HL-60 (cell line): ENCODE measurements around the gene ITSN1.

Experiments
- DNase-seq, 2 experiments: peaks; one replicate each; pipeline ENCODE4 v3.0.0-alpha.2; 2010 to 2020; ENCODE audit warnings: low read depth in 1 of 2, low spot score in 1 of 2
- H3K27ac ChIP-seq: fragments of 250-450 bp; sonication (Bioruptor Pico); replicated peaks from 2 replicates; pipeline ENCODE4 v1.5.1; 2020; ENCODE audit warnings: mild to moderate bottlenecking, moderate library complexity
- H3K27me3 ChIP-seq: fragments of 250-450 bp; sonication (Bioruptor Pico); 2 replicates; pipeline ENCODE4 v1.5.1; 2021; ENCODE audit warnings: mild to moderate bottlenecking, moderate library complexity; ENCODE audit not compliant: insufficient read depth, poor library complexity, severe bottlenecking
- H3K4me3 ChIP-seq: replicated peaks from 2 replicates; pipeline ENCODE4 v1.5.1; 2011; ENCODE audit warnings: mild to moderate bottlenecking, control low read depth, low read length; ENCODE audit not compliant: insufficient read depth
- CTCF ChIP-seq: IDR thresholded peaks from one replicate; pipeline ENCODE4 v1.5.1; 2011; ENCODE audit warnings: low read length, control low read depth, inconsistent platforms; ENCODE audit not compliant: insufficient read depth
- GABPA ChIP-seq: IDR thresholded peaks from 2 replicates; pipeline ENCODE4 v1.6.1; 2012; ENCODE audit warnings: low read depth
- POLR2AphosphoS5 ChIP-seq: IDR thresholded peaks from 2 replicates; pipeline ENCODE4 v1.6.1; 2012; ENCODE audit warnings: low read depth
- SPI1 ChIP-seq: IDR thresholded peaks from 2 replicates; pipeline ENCODE4 v1.6.1; 2012; ENCODE audit warnings: low read depth, mild to moderate bottlenecking, borderline replicate concordance
- TF ChIP-seq, protein P1 (sequence below): IDR thresholded peaks from 2 replicates; pipeline ENCODE4 v1.6.1; 2012; ENCODE audit warnings: low read depth; ENCODE audit not compliant: insufficient replicate concordance

The ITSN1 gene

GRCh38 chr21:33908760-33909159 is 266.5 kb downstream of the ITSN1 start:
- H3K27me3 ChIP-seq, result no peaks in the 10 kb centered on the region
- no peak overlapping the region for H3K4me3 ChIP-seq
- TF ChIP-seq, protein P1, sequence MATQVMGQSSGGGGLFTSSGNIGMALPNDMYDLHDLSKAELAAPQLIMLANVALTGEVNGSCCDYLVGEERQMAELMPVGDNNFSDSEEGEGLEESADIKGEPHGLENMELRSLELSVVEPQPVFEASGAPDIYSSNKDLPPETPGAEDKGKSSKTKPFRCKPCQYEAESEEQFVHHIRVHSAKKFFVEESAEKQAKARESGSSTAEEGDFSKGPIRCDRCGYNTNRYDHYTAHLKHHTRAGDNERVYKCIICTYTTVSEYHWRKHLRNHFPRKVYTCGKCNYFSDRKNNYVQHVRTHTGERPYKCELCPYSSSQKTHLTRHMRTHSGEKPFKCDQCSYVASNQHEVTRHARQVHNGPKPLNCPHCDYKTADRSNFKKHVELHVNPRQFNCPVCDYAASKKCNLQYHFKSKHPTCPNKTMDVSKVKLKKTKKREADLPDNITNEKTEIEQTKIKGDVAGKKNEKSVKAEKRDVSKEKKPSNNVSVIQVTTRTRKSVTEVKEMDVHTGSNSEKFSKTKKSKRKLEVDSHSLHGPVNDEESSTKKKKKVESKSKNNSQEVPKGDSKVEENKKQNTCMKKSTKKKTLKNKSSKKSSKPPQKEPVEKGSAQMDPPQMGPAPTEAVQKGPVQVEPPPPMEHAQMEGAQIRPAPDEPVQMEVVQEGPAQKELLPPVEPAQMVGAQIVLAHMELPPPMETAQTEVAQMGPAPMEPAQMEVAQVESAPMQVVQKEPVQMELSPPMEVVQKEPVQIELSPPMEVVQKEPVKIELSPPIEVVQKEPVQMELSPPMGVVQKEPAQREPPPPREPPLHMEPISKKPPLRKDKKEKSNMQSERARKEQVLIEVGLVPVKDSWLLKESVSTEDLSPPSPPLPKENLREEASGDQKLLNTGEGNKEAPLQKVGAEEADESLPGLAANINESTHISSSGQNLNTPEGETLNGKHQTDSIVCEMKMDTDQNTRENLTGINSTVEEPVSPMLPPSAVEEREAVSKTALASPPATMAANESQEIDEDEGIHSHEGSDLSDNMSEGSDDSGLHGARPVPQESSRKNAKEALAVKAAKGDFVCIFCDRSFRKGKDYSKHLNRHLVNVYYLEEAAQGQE, result no peak
- TF ChIP-seq CTCF (no peak), POLR2AphosphoS5 (no peak), GABPA (no peak), SPI1 (no peak)
- DNase-seq, result no peak
- no peak overlapping the region for H3K27ac ChIP-seq

DNA sequence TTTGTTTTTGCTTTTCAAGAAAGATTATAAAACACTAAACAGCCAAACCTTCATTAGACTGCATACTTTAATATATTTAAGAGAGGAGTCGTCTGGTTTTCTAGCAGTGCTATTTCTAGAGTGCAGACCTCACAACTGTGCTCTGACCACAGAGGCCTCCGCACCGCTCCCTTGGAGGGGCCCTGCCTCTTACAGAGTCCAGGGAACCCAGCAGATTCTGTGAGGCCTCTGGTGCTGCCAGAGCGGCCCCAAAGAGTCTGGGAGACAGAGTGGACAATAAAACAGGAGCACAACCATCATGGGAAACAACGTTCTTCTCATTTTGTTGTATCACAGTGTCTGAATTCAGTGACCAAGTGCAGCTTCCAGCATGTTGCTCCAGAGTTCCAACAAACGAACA is 267.5 kb downstream of the ITSN1 start:
- DNase-seq, result no peak
- Histone ChIP-seq H3K27me3 (no peaks in the 10 kb centered on the region), H3K27ac (no peak overlapping the region), H3K4me3 (no peak overlapping the region)
- TF ChIP-seq CTCF (no peak), GABPA (no peak), POLR2AphosphoS5 (no peak)
- TF ChIP-seq, protein P1, result no peak

- TF ChIP-seq, protein P1, result no peak
- TF ChIP-seq POLR2AphosphoS5, result no peak
- TF ChIP-seq CTCF, result no peak
- TF ChIP-seq SPI1, result no peak
- TF ChIP-seq GABPA, result no peak
- no peaks in the 10 kb centered on the region for H3K27me3 ChIP-seq
- no peak for DNase-seq
- H3K4me3 ChIP-seq, result no peak overlapping the region
- 0 out of 2 replicates have a peak overlapping the region, but pooled peaks have one; percentile 83 for H3K27ac ChIP-seq
Measured at GRCh38 chr21:33914188-33914587, 271.9 kb downstream of the ITSN1 start.
